ENCODE measurements around the gene ARMC9.

ARMC9 gene

DNA sequence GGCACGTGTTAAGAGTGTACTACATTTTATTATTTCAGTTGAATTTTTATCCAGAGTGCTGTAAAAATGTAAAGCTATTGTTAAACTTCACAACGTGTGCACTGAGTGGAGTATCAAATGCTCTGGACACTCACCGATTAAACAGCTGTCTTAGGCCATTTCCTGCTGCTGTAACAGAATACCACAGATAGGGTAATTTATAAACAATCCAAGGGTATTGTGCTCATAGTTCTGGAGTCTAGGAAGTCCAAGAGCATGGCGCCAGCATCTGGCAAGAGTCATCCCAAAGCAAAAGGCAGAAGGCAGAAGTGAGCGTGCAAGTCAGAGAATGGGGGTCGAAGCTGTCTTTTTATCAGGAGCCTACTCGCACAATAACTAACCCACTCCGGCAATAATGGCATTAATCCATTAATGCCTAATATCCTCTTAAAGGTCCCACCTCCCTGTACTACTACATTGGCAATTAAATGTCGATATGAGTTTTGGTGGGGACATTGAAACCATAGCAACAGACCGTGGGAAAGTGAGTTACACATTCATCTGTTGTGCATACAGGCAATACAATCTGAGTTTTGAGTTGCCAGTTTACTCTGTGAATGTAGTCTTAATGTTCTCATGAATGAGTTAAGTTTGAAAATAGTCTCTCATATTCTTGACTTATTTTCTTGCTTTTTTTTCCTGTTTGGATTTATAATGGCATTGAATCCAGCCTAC, 64.8 kb downstream of the ARMC9 start:
- no peak for TF ChIP-seq TAF1 (IDR thresholded peaks at IDR 0.05; ENCODE audit: borderline replicate concordance, insufficient read depth, low read length)
- TF ChIP-seq POLR2AphosphoS5 (IDR thresholded peaks at IDR 0.05; ENCODE audit: low read depth, low read length), result no peak
- TF ChIP-seq FOXP2 (optimal IDR thresholded peaks at IDR 0.05; ENCODE audit: borderline replicate concordance, extremely low read depth, extremely low read length, insufficient read depth), result no peak
- no peak for TF ChIP-seq SIN3A (IDR thresholded peaks at IDR 0.05; ENCODE audit: borderline replicate concordance, insufficient read depth, low read length)
- TF ChIP-seq, protein P1, sequence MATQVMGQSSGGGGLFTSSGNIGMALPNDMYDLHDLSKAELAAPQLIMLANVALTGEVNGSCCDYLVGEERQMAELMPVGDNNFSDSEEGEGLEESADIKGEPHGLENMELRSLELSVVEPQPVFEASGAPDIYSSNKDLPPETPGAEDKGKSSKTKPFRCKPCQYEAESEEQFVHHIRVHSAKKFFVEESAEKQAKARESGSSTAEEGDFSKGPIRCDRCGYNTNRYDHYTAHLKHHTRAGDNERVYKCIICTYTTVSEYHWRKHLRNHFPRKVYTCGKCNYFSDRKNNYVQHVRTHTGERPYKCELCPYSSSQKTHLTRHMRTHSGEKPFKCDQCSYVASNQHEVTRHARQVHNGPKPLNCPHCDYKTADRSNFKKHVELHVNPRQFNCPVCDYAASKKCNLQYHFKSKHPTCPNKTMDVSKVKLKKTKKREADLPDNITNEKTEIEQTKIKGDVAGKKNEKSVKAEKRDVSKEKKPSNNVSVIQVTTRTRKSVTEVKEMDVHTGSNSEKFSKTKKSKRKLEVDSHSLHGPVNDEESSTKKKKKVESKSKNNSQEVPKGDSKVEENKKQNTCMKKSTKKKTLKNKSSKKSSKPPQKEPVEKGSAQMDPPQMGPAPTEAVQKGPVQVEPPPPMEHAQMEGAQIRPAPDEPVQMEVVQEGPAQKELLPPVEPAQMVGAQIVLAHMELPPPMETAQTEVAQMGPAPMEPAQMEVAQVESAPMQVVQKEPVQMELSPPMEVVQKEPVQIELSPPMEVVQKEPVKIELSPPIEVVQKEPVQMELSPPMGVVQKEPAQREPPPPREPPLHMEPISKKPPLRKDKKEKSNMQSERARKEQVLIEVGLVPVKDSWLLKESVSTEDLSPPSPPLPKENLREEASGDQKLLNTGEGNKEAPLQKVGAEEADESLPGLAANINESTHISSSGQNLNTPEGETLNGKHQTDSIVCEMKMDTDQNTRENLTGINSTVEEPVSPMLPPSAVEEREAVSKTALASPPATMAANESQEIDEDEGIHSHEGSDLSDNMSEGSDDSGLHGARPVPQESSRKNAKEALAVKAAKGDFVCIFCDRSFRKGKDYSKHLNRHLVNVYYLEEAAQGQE (IDR thresholded peaks at IDR 0.05; ENCODE audit: insufficient read depth in 1 of 2, low read depth in 2 of 2, low read length in 2 of 2), result no peak

DNA sequence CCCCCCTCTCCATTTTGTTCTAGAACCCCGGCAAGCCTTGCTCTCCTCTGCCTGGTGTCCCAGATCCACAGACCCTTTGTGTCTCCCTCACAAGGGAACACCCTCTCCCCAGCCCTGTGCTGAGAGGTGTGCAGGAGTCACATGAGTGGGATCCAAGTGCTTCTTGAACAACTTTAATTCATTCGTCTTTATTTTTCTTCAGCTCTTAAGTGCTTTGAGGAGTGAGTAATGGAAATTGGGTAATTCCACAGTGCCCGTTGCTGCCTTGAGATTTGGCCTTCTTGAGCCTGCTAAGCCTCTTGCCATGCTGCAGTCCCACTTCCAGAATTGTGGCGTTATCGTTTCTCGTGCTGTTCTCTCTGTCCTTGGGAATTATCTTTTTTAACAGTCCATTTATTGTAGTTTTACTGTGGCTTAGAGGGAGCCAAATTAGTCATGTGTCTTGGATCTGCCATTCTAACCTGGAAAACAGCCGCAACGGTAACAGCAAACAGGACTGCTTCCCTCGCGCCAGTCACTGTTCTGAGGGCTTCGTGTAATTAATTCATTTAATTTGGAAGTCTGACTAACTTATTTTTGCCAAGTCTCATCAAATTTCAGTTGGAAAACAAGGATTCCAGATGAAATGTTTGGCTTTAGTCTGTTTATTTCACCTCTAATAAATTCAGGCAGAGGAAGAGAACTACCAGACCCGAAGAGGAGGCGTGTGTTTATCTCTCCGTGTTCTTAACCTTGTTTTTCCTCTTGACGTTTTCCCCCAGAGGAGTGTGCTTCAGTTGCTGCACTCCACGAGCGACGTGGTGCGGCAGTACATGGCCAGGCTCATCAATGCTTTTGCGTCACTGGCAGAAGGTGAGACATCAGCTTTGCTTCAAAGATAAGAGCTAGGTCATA, 72.0 kb downstream of the ARMC9 start:
- TF ChIP-seq, protein P1 (IDR thresholded peaks at IDR 0.05; ENCODE audit: insufficient read depth in 1 of 2, low read depth in 2 of 2, low read length in 2 of 2), result no peak
- TF ChIP-seq SIN3A (IDR thresholded peaks at IDR 0.05; ENCODE audit: borderline replicate concordance, insufficient read depth, low read length) (no peak), TAF1 (IDR thresholded peaks at IDR 0.05; ENCODE audit: borderline replicate concordance, insufficient read depth, low read length) (no peak), POLR2AphosphoS5 (IDR thresholded peaks at IDR 0.05; ENCODE audit: low read depth, low read length) (no peak), FOXP2 (optimal IDR thresholded peaks at IDR 0.05; ENCODE audit: borderline replicate concordance, extremely low read depth, extremely low read length, insufficient read depth) (no peak)

DNA sequence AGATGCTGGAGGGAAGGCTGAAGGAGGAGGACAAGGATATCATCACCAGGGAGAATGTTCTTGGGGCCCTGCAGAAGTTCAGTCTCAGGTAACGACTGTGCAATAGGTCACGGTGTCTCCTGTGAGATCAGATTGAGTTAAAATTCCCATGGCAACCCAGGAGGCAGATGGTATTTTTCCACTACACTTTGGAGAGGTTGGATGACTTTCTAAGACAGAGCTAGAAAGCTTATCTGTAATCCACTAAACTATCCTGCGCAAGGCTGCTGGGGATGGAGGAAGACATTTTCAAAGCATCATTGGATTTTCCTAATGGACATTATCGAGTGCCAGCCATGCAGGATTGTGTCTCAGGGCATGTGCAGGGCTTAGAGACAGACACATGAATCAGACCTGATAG, 74.6 kb downstream of the ARMC9 start:
- TF ChIP-seq, protein P1 (IDR thresholded peaks at IDR 0.05; ENCODE audit: insufficient read depth in 1 of 2, low read depth in 2 of 2, low read length in 2 of 2), result no peak
- no peak for TF ChIP-seq TAF1 (IDR thresholded peaks at IDR 0.05; ENCODE audit: borderline replicate concordance, insufficient read depth, low read length)
- no peak for TF ChIP-seq POLR2AphosphoS5 (IDR thresholded peaks at IDR 0.05; ENCODE audit: low read depth, low read length)
- no peak for TF ChIP-seq FOXP2 (optimal IDR thresholded peaks at IDR 0.05; ENCODE audit: borderline replicate concordance, extremely low read depth, extremely low read length, insufficient read depth)
- no peak for TF ChIP-seq SIN3A (IDR thresholded peaks at IDR 0.05; ENCODE audit: borderline replicate concordance, insufficient read depth, low read length)

DNA sequence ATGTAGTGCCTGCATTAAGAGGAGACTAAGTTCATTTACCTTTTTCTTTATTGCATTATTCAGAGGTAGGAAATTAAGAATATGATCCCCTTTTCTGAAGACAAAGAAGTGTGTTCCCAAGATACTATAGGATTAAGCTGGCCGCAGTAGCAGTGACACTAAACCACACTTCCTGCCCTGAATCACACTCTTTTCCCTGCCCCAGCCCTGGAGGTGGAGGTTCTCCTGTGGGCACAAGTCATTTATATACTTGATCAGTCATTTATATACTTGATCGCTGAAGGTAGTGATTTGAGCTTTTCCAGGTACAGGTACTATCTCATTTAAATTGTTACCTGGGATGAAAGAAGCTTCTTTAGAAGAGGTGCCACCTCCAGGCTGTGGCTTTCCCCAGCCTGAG, 78.6 kb downstream of the ARMC9 start:
- TF ChIP-seq FOXP2 (optimal IDR thresholded peaks at IDR 0.05; ENCODE audit: borderline replicate concordance, extremely low read depth, extremely low read length, insufficient read depth), result no peak
- TF ChIP-seq TAF1 (IDR thresholded peaks at IDR 0.05; ENCODE audit: borderline replicate concordance, insufficient read depth, low read length), result no peak
- no peak for TF ChIP-seq SIN3A (IDR thresholded peaks at IDR 0.05; ENCODE audit: borderline replicate concordance, insufficient read depth, low read length)
- no peak for TF ChIP-seq POLR2AphosphoS5 (IDR thresholded peaks at IDR 0.05; ENCODE audit: low read depth, low read length)
- TF ChIP-seq, protein P1 (IDR thresholded peaks at IDR 0.05; ENCODE audit: insufficient read depth in 1 of 2, low read depth in 2 of 2, low read length in 2 of 2), result no peak

All from PFSK-1 (cell line).